AG08395 (cell line): ENCODE measurements around the gene WNT11.

Experiments
- DNase-seq: peaks from one replicate; pipeline ENCODE4 v3.0.0; 2012; ENCODE audit warnings: mixed read lengths, low spot score

The WNT11 gene

DNA sequence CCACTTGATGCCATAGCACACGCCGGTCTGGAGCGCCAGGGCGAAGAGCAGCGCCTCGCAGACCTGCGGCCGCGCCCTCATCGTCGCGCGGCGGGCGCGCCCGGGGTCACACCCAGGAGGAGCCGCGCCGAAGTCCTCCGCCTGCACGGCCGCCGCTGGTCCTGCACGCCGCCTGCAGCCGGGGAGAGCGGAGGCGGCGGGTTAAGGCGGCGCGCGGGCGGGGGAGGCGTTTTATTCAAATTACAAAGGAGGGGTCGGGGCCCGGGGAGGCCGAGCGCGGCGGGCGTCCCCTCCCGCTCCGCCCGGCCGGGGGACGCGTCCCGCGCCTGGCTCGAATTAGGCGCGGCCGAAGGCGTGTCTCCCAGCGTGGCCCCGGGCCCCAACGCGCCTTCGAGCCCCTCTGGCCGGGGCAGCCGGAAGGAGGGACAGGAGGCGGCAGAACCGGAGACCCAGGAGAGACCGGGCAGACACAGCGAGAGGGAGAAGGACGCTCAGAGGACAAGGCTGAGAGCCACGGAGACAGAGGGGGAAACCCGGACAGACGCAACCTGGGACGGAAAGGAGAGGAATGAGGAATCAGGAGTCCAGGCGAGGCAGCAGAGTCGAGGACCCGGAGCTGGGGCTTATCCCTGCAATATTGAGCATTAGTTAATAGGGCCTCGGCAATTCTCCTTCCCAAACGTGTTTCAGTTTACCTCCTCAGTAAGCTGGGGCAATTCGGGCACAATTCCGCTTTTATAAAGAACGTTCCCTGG lies at the start of gene WNT11:
Gene WNT11 (minus strand): TSS at position 176 of the 755 bp plus-strand sequence. CDS start 95 bp downstream, at position 81.
- no peak for DNase-seq

DNA sequence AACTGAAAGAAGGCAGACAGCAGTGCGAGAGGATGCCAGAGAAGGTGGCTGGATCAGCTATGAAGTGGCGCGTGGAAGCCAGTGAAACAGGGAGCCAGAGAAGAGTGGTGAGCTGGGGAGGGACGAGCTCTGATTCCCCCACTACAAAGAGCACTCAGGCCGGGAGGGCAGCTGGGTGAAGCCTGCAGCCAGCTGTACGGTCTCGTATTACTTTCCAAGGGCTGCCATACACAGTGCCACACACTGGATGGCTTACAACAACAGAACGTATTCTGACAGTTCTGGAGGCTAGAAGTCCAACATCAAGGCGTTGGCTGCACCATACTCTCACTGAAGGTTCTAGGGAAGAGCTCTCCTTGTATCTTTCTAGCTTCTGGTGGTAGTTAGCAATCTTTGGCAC lies 47.1 kb upstream of the WNT11 start:
- no peak for DNase-seq

DNA sequence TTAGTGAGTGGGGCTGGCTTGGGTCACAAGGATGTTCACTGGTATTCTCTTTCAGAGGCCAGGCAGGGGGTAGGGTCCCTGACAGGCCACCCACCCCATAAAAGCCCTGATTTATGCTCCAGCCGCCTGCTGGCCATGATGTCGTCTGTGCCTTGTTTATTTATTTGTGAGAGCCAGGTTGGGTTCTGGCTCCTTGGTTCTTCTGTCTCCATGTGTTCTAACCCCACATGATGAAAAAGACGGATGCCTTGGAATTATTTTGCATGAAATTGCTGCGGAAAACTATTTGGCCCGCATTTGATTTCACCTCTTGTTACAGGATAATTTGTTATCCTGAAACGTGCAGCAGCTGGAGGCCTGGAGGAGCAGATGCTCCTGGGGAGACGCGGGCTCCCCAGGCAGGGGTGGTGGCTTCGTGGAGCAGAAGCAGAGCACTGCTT lies 46.3 kb upstream of the WNT11 start:
- no peak for DNase-seq

DNA sequence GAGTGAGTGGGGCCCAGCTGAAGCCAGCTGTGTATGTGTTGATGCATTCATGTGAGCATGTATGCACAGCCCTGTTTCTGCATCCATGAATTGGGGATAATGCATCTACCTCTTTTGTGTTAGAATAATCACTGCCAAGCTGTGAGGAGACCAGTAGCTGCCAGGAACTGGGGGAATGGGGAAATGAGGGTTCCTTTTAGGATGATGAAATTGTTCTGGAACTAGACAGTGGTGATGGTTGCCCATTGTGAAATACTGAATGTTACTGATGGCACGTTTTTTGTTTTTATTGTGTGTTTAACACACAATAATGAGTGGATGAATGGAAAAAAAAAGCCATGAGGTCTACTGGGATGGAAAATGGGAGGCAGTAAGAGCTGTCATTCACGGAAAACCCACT lies 45.3 kb upstream of the WNT11 start:
- no peak for DNase-seq

DNA sequence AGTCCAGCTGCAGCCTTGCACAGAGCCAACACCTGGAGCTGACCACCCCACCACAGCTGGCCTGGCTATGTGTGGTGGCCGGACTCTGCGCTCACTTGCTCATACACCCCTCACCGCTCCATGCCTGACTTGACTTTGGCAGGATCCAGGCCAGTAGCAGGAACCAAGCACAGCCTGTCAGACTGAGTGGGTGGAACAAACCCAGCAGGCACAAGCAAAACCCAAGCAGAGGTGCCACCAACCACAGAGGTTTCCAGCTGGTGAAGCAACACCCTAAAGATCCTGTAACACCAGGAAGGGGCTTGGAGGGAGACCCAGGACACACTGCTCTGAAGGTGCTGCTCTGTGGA lies 44.9 kb upstream of the WNT11 start:
- no peak for DNase-seq

DNA sequence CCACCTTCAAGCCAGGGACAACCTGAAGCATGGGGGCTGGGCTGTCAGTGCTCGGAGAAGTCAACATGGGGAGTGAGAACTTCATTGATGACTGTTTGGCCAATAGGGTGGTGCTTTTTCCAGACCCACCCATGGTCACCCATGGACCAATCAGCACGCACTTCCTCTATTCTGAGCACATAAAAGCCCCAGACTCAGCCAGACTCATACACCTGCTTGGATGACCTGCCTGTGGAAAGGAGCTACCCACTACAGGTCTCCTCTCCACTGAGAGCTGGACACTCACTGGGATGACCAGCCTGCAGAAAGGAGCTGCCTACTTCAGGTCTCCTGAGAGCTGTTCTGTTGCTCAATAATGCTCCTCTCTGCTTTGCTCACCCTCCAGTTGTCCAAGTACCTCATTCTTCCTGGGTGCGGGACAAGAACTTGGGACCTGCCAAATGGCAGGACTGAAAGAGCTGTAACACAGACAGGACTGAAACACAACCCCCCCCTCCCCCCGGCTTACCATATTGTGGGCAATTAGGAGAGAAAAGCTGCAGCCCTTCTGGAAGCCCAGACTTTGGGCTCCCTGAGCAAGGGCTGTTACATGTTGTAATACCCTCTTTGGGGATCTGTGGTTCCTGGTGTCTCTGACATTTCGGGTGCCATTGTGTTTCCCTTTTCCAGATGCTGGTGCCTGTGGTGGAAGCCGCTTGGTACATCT lies 44.4 kb upstream of the WNT11 start:
- DNase-seq = no peak

DNA sequence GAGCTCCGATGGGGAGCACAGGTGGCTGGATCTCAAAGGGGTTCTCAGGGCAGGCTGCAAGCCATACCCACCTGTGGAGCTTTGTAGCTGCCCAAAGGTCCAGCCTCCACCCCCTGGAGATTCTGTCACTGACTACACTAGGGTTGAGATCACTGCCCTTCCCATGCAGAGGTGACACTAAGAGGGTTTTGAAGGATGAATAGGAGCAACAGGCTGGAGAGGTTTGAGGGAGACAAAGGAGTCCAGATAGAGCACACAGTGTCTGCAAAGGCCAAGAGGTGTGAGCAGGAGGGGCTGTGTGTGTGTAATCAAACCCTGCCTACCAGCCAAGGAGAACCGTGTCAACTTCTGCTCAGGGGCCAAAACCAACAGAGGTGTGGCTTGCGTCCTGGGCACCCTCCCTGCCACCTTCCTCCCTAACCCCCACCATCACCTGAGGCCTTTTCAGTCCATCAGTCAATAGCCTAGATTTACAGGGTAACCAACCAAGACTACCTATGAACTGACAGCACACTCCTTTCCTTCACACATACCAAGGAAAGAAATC lies 43.0 kb upstream of the WNT11 start:
- no peak for DNase-seq

DNA sequence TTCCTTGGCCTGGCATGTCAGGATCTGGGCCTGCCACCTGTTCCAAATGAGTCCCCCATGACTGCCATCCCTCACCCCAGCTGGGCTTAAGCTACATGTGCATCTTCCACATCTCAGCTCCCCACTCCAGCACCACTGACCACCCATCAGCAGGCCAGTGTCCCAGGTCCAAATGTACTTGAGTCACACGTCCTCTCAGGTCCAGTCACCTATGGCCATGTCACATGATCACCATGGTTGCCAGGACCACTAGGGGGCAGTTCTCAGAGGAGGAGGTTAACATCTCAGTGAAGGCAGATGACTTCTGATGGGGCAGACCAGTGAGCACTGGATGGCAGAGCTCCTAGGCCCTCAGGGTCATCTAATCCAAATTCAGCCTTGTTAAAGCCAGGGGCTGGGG lies 41.9 kb upstream of the WNT11 start:
- DNase-seq = no peak

DNA sequence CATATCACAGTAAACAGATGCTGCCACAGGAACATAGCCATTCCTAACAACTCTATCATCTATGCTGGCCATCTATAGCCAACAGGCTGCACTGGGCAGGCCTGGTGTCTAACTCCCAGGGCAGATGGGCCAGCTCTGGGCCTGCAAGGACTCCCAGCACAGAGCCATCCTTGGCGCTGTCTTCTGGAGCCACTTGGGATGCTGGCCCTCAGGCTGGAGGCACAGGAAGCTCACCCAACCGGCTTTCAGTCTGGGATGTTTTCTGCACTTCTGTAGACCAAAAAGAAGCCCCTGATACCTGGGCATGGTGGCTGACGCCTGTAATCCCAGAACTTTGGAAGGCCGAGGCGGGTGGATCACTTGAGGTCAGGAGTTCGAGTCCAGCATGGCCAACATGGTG lies 40.8 kb upstream of the WNT11 start:
- DNase-seq = no peak

DNA sequence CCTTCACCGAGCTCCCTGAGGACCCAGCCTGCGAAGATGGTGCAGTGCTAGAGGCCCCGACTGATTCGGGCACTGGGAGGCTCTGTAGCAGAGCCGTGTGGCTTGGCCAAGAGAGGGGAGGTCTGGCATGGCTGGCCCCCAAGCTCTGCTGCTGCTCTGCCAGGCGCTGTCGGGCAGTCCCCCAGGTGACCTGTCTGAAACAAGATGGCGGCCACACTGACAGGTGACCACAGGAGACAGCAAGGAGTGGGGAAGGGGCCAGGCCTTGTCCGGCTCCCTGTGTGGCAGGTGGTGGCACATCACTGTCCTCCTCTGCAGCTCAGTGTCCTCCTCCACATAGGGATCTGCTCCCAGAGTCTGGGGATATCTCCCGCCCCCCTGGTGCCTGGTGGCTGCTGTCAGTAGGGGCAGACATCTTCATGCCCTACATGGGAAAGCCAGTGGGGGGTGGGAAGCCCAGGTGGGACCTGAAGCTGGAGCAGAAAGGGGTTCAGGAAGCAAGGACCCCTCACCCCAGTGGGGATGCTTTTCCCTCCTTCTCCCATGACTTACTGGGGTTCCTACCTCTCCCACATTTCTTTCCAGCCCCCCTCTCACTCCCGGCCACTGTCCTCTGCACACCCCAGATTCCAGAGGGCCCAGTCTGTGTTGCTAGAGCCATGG lies 40.1 kb upstream of the WNT11 start:
- DNase-seq = no peak

DNA sequence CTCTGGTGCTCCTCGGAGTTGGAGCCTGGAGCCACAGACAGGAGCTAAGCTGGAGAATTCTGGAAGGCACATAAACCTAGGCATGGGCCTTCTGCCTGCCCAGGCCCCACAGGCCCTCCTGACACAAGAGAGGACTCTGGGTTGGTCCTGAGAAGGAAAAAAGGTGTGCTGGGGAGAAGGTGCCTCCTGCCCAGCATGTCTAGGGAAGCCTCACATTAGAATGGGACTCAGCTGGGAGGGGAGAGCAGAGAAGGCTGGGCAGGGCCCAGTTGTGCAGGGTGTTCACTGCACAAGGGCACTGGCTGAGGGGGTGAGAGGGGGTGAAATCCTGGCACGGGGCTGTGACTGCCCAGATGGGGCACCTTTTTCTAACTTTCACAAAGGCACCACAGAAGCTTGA lies 39.4 kb upstream of the WNT11 start:
- DNase-seq = no peak

DNA sequence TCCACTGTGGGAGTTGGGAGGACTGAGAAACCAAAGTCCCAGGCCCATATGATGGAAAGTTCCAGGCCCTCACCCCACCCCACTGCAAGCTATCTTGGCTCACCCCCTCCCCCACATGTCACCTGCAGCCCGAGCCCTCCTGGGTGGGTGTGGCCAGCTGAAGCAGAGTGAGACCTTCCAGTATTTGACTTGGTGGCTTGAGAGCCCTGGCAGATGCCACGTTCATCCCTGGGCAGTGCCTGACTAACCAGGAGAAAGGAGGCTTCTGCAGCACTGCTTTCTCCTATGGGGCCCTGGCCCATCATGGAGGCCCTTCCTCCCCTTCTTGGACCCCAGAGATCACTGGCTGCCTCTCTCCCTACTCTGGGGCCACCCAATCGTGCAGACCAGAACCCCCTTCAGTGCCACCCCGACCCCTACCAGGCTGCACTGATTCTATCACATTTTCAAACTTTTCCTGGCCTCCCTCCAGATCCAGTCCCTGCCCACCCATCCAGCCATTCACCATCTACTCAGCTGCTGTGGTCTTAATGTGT lies 38.1 kb upstream of the WNT11 start:
- no peak for DNase-seq

DNA sequence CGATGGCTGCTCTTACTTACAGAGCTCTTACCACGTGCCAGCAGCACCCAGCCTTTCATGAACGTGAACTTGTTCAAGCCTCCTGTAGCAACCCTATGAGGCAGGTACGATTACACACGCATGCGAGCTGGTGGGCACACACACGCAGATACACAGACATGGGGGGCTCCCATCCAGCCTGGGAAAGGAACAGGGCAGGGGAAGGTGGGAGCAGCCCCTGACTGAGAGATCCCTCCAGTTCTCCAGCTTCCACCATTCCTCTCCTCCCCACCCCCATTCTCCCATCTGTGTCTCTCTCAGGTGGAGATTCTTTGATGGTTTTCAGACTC lies 37.6 kb upstream of the WNT11 start:
- DNase-seq = no peak

DNA sequence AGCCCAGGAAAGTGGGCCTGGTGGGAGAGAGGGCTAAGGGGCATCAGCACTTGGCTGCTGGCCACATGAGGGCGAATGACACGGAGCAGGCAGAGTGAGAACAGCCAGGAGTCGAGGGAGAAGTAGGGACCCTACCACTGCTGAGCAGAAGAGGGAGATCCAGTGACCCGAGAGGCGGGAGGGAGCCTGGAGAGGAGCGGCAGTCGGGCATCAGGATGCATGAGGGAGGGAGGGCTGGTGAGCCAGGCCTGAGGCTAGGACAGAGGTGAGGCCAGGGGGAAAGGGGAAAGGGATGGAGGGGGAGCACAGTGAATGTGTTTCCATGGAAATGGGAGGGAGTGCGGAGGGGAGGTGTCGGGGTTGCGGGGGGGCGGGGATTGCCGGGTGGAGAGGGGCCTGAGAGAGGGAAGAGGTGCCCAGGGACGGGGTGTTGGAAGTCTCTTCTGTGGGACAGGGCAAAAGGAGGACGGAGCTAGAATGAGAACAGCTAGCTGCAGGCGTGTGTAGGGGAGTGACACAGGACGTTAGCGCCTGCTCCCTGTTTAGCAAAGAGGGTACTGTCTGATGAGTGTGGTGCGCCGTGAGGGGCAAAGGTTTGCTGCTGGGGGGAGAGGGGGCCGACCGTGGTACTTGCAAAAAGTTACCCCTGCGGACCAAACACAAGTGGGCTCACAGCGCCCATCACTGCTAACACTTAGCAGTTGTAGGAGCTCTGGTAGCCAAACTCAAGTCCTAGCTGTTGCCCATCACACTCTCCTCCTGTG lies 37.1 kb upstream of the WNT11 start:
- no peak for DNase-seq

DNA sequence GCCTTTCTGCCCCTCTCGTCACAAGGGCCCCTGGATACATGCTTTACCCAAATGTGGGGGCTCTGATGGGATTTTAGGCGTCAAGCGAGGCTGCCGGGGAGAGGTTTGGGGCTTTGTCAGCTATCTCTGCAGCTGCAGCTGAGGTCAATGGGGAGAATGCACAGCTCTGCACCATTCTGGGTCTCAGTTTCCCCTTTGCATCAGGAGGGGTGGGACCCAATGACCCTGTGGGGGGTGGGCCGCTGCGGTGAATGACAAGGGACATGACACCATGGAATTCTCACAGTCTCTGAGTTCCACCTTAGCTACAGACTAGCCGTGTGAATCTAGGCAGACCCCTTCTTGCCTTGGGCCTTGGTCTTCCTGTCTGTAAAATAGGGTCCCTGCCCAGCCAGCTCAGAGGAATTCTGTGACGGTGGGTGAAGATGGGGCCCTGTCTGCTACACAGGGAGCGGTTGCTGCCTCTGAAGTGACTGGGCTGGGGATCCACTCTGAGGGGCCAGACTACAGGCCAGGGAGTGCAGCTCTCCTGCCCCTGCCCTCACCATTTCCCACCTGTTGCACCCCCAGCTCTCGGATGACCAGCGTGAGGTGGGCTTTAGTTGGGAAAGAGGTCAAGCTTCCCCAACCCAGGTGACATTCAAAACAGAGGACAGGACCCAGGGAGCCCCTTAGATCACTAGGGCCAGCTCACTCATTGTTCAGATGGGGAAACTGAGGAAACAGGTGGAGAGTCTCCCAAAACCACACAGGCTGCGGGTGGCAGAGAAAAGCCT lies 35.9 kb upstream of the WNT11 start:
- DNase-seq = no peak

DNA sequence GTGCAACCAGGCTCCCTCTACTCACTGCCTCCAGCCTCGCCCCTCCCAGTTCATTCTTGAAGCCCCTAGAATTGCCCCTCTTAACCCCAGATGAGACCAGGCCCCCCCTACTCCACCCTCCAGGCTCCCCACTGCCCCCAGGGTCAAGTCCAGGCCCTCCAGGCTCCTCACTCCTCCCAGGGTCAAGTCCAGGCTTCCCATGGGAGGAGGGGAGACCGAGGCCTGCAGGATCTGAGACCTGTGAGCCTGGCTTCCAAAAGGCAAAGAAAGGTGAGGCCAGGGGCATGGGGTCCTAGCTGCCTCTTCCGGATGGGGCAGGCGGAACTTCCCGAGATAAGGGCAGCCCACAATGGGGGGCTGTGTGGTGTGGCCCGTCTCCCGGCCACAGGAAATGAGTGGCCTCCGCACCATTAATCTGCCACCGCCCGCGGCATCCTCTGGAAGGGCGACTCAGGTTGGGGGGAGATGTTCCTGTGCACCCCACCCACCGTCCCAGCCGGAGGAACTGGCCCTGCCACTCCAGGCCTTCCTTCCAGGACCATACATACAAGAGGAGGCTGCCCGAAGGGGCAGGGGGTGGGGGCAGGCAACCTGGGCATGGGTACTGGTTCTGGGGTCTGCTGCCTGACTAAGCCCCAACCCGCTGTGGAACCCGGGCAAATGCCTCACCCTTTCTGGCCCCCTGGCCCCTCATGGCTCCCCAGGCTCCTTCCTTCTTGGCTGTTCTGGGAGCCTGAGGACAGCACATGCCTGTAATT lies 35.1 kb upstream of the WNT11 start:
- DNase-seq = no peak

DNA sequence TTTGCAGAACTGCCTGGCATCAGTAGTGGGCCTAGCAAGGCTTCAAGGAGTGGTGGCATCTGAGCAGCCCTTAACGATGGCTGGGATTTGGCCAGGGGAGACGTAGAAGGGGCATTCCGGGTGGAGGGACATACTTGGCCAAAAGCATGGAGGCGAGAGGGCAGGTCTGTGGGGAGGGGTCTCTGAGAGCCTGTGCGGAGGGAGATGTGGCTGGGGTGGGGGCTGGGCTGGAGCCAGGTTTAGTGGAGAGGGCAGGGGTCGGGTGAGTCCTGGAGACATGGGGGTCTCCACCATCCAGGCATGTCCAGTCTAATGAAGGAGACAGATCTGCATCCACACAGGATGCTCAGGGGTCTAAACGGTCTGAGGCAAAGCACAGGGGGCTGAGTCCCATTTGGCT lies 34.4 kb upstream of the WNT11 start:
- DNase-seq = no peak

DNA sequence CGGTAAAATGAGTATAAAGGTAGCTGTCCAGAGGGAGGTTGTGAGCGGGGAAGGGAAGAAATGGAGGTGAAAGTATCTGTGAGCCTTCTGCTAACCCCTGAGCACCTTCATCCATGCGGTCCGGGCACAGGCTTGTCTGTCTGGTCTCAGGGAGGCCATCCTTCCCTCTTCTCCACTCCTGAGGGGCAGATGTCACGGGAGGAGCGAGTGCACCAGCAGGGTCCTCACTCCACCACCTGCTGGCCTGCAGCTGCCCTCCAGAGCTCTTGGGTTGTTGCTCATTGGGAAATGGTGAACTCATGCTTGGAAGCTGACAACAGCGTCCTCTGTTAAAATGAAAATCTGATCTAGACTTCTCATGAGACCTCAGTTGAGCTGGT lies 33.8 kb upstream of the WNT11 start:
- DNase-seq = no peak

DNA sequence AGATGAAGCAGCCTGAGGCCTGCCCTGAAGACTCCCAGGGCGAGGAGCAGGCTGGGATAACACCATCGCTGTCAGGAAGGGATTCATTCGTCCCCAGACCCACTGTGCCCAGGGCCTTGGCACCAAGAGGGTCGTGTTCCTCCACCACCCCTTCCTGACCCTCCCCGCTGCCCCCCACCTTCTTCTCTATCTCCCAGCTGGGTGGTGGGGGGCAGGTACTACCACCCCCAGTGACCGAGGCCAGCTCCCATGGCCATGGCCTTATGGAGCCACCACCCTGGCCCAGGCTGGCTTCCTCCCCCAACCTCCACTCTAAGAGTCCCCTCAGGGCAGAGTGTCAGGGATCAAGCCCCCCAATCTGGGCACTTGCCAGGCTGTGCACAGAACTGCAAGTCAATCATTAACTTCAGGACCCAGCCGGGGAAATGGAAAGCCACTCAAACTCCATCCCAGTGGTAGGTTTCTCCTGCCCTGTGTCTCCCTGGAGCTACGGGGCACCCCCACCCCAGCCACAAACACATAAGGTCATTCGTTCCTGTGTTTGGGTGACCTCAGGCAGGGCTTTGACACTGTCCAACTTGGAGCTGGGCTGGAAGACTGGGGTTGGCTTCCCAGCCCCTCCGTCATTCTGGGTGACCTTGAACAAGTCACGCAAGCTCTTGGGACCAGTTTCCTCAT lies 33.3 kb upstream of the WNT11 start:
- no peak for DNase-seq

DNA sequence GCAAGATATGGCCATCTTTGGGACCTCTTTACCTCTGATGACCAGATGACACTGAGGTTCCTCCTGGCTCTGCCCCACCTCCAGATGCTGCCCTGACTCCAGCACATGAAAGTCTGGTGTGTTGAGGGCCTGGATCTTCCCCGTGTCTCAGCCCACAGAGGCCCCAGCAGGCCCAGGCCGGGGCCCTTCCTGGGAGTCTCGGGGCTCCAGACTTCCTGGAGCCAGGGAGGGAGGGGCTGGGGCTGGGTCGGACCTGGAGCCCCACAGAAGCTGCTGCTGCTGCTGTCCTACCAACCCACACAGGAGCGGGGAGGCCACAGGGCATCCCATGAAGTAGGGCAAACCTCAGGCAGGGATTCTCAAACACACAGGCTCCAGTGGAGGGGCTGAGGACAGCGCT lies 32.2 kb upstream of the WNT11 start:
- no peak for DNase-seq
